BJ (cell line): ENCODE data around the gene GPATCH4. TPM values are rescaled to one million over a fixed set of nuclear protein-coding genes. Genes with fewer than 3 reads are reported as not detected.
A peak's percentile ranks its signal among the peaks of the same experiment; 100 is the strongest.
"Not testable (repeated sequence)": the region's sequence is repeated elsewhere in the genome, so short reads cannot be mapped to it uniquely, and the experiment has no call there.

Experiments used
- CTCF ChIA-PET: fragments of 350-600 bp; formaldehyde crosslinking; extraction: SDS; loops from one replicate; lab custom pipeline; 2021; ENCODE audit warnings: antibody characterized with exemption, inconsistent platforms; lab: Yijun Ruan, JAX
- POLR2A ChIA-PET: fragments of 300-600 bp; sonication (Branson Sonifier 250); formaldehyde crosslinking; extraction: SDS; loops from one replicate; lab custom pipeline; 2021; ENCODE audit warnings: antibody characterized with exemption; lab: Charles Lee
- DNase-seq: peaks from one replicate; pipeline ENCODE4 v3.0.0-alpha.2; 2011; ENCODE audit warnings: low read depth
- H3K27me3 ChIP-seq: 2 replicates; pipeline ENCODE4 v1.6.0; 2011; ENCODE audit warnings: low read length; ENCODE audit not compliant: control insufficient read depth, insufficient read depth
- H3K36me3 ChIP-seq: 2 replicates; pipeline ENCODE4 v1.5.1; 2011; ENCODE audit warnings: low read length; ENCODE audit not compliant: control insufficient read depth, insufficient read depth
- H3K4me3 ChIP-seq: 2 replicates; pipeline ENCODE4 v1.5.1; 2011; ENCODE audit warnings: low read depth, mild to moderate bottlenecking, control low read depth, low read length
- CTCF ChIP-seq: IDR thresholded peaks from 2 replicates; pipeline ENCODE4 v1.5.1; 2011; ENCODE audit warnings: low read depth, mild to moderate bottlenecking, control low read depth, inconsistent platforms, low read length, moderate library complexity; ENCODE audit not compliant: insufficient read depth
- polyA plus RNA-seq: library from polyadenylated mRNA; depleted of rRNA; stranded (reverse); fragments of >200 nt; gene quantifications from 2 replicates; pipeline ENCODE4 v1.2.3, GENCODE V29; 2011

Gene GPATCH4
- polyA plus RNA-seq, 1 experiment = 21.2 TPM

GRCh38 chr1:156616463-156616862 is 15.2 kb upstream of the GPATCH4 start:
- Histone ChIP-seq H3K4me3 (no peak overlapping the region), H3K27me3 (peaks cover 31% of the 10 kb centered on the region), H3K36me3 (no peaks in the 10 kb centered on the region)
- ChIA-PET POLR2A (no interaction called here), CTCF (interaction anchor here (0.9 to 10.9 kb wide), 5 partner anchors 11 to 232 kb away, joined by 3 to 103 read pairs (median 7); no protein-coding TSS in a partner anchor)
- no peak for DNase-seq
- no peak for TF ChIP-seq CTCF

GRCh38 chr1:156615946-156616345 is 14.7 kb upstream of the GPATCH4 start:
- TF ChIP-seq CTCF = no peak
- H3K36me3 ChIP-seq = no peaks in the 10 kb centered on the region
- POLR2A ChIA-PET = no interaction called here
- no peak overlapping the region for H3K4me3 ChIP-seq
- no peak for DNase-seq
- H3K27me3 ChIP-seq = peaks cover 26% of the 10 kb centered on the region
- CTCF ChIA-PET = interaction anchor here (0.9 to 10.9 kb wide), 4 partner anchors 9 to 231 kb away, joined by 3 to 103 read pairs (median 13); no protein-coding TSS in a partner anchor

GRCh38 chr1:156612666-156613065 is 11.4 kb upstream of the GPATCH4 start:
- no peak for DNase-seq
- Histone ChIP-seq H3K27me3 (peaks cover 14% of the 10 kb centered on the region), H3K36me3 (no peaks in the 10 kb centered on the region), H3K4me3 (no peak overlapping the region)
- CTCF ChIA-PET = interaction anchor here (0.6 to 10.9 kb wide), 11 partner anchors 10 to 228 kb away, joined by 3 to 103 read pairs (median 3); no protein-coding TSS in a partner anchor
- POLR2A ChIA-PET = no interaction called here
- TF ChIP-seq CTCF = no peak

- DNase-seq, H3K36me3 ChIP-seq, POLR2A ChIA-PET, H3K4me3 ChIP-seq: not testable (repeated sequence)
- CTCF ChIA-PET = interaction anchor here (1.1 to 10.9 kb wide), 4 partner anchors 11 to 225 kb away, joined by 3 to 103 read pairs (median 4); no protein-coding TSS in a partner anchor
- H3K27me3 ChIP-seq = peaks cover 14% of the 10 kb centered on the region
Observed at GRCh38 chr1:156610072-156610471, 8.8 kb upstream of the GPATCH4 start.

- Histone ChIP-seq H3K36me3 (no peaks in the 10 kb centered on the region), H3K27me3 (peaks cover 11% of the 10 kb centered on the region), H3K4me3 (no peak overlapping the region)
- DNase-seq = no peak
- peak; percentile 60 for TF ChIP-seq CTCF
- ChIA-PET CTCF (interaction anchor here (0.8 to 10.9 kb wide), 34 partner anchors 9 to 231 kb away, joined by 3 to 103 read pairs (median 6); partner anchors contain the start of gene NAXE), POLR2A (no interaction called here)
Observed at GRCh38 chr1:156608981-156609380, 7.7 kb upstream of the GPATCH4 start.
